Measurements from ENCODE around the gene LIME1. TPM values are rescaled to one million over a fixed set of nuclear protein-coding genes. Genes with fewer than 3 reads are reported as not detected.
A peak's percentile ranks its signal among the peaks of the same experiment; 100 is the strongest.

The LIME1 gene
- total RNA-seq, 1 donor: 2.9 TPM

DNA sequence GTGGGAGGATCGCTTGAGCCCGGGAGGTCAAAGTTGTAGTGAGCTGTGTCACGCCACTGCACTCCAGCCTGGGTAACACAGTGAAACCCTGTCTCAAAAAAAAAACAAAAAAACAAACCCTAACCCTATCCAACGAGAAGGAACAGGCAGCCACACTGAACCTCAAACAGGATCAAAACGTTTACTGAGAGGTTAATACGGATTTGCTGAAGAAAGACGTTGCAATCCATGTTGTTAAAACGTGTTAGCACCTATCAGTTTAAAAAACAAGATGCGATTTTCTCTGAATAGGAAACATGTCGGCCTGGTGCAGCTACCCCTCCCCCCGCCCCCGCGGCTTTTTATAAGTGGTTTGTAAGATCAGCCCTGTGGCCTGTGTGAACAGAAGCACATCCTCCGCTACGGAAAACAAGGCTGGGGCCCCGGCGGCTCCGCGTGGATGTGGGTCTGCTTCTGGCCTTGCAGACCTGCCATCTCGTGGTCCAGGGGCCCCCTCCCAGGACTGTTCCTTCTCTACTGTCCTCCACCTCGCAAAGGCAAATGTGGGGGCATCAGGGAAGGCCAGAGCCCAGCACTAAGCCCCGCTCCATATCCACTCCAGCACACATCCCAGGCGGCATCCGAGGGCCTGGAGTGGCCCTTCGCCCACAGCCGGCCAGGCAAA, 14.5 kb downstream of the LIME1 start:
- TF ChIP-seq, protein P1, sequence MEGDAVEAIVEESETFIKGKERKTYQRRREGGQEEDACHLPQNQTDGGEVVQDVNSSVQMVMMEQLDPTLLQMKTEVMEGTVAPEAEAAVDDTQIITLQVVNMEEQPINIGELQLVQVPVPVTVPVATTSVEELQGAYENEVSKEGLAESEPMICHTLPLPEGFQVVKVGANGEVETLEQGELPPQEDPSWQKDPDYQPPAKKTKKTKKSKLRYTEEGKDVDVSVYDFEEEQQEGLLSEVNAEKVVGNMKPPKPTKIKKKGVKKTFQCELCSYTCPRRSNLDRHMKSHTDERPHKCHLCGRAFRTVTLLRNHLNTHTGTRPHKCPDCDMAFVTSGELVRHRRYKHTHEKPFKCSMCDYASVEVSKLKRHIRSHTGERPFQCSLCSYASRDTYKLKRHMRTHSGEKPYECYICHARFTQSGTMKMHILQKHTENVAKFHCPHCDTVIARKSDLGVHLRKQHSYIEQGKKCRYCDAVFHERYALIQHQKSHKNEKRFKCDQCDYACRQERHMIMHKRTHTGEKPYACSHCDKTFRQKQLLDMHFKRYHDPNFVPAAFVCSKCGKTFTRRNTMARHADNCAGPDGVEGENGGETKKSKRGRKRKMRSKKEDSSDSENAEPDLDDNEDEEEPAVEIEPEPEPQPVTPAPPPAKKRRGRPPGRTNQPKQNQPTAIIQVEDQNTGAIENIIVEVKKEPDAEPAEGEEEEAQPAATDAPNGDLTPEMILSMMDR (IDR thresholded peaks at IDR 0.05; ENCODE audit: extremely low read depth, low read depth, low read length): no peak
- H4K20me1 ChIP-seq (ENCODE audit: insufficient read depth, low read length): no peaks in the 10 kb centered on the region
- no peak overlapping the region for H2AFZ ChIP-seq (ENCODE audit: low read length)

DNA sequence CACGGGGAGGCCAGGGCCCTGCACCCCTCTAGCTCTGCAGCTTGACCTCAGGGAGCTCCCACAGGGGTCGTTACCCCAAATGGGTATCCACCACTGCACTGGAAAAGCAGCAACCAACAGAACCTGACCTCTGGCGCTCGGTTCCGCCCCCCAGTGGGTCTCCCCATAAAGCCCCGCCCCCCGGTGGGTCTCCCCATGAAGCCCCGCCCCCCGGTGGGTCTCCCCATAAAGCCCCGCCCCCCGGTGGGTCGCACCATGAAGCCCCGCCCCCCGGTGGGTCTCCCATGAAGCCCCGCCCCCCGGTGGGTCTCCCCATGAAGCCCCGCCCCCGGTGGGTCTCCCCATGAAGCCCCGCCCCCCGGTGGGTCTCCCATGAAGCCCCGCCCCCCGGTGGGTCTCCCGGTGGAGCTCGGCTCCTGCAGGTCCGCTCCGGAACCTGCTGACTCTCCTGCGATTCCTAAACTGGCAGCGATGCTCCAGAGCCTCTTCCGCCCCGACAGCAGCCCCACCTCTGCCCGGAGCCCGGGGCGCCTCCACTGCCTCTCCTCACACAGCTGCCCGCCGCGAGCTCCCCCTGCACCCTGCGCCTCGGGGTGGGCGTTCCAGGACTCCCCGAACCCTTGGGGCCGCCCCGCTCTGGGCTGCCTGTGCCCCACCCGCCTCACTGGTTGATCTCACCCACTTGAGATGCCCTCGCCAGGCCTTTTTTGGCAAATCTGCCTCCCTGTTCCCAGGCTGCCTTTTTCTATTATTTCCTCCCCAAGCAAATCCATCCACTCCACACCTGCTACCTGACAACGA, 15.2 kb downstream of the LIME1 start:
- no peak overlapping the region for H3K27ac ChIP-seq (ENCODE audit: low read depth, low read length)
- TF ChIP-seq, protein P1 (IDR thresholded peaks at IDR 0.05; ENCODE audit: extremely low read depth, low read depth, low read length): no peak
- no peak overlapping the region for H2AFZ ChIP-seq (ENCODE audit: low read length)
- H3K4me1 ChIP-seq (ENCODE audit: insufficient read depth, low read length): no peaks in the 10 kb centered on the region
- DNase-seq (ENCODE audit: insufficient read length, low spot score, missing footprints): peak; percentile 73
- H3K27me3 ChIP-seq (ENCODE audit: insufficient read depth, low read length): no peaks in the 10 kb centered on the region
- H3K79me2 ChIP-seq (ENCODE audit: insufficient read depth, low read length): no peaks in the 10 kb centered on the region
- H3K4me3 ChIP-seq (ENCODE audit: insufficient read depth, low read length): no peak overlapping the region
- H4K20me1 ChIP-seq (ENCODE audit: insufficient read depth, low read length): no peaks in the 10 kb centered on the region
- H3K36me3 ChIP-seq (ENCODE audit: insufficient read depth, low read length): no peaks in the 10 kb centered on the region
- no peak overlapping the region for H3K4me2 ChIP-seq (ENCODE audit: insufficient read depth, low read length)
- H3K9me3 ChIP-seq (ENCODE audit: low read depth, low read length): no peaks in the 10 kb centered on the region

More for the DNA sequence above, 14.5 kb downstream of the LIME1 start:
- no peak overlapping the region for H3K4me2 ChIP-seq (ENCODE audit: insufficient read depth, low read length)
- H3K27ac ChIP-seq (ENCODE audit: low read depth, low read length): no peak overlapping the region
- no peaks in the 10 kb centered on the region for H3K36me3 ChIP-seq (ENCODE audit: insufficient read depth, low read length)
- no peaks in the 10 kb centered on the region for H3K79me2 ChIP-seq (ENCODE audit: insufficient read depth, low read length)
- H3K4me3 ChIP-seq (ENCODE audit: insufficient read depth, low read length): no peak overlapping the region
- H3K27me3 ChIP-seq (ENCODE audit: insufficient read depth, low read length): no peaks in the 10 kb centered on the region
- peak; percentile 57 for DNase-seq (ENCODE audit: insufficient read length, low spot score, missing footprints)
- H3K9me3 ChIP-seq (ENCODE audit: low read depth, low read length): no peaks in the 10 kb centered on the region
- H3K4me1 ChIP-seq (ENCODE audit: insufficient read depth, low read length): no peaks in the 10 kb centered on the region

- Histone ChIP-seq H3K4me2 (ENCODE audit: insufficient read depth, low read length) (no peak overlapping the region), H2AFZ (ENCODE audit: low read length) (no peak overlapping the region), H3K27ac (ENCODE audit: low read depth, low read length) (no peak overlapping the region), H4K20me1 (ENCODE audit: insufficient read depth, low read length) (no peaks in the 10 kb centered on the region), H3K27me3 (ENCODE audit: insufficient read depth, low read length) (no peaks in the 10 kb centered on the region), H3K4me3 (ENCODE audit: insufficient read depth, low read length) (no peak overlapping the region), H3K79me2 (ENCODE audit: insufficient read depth, low read length) (no peaks in the 10 kb centered on the region), H3K36me3 (ENCODE audit: insufficient read depth, low read length) (no peaks in the 10 kb centered on the region), H3K9me3 (ENCODE audit: low read depth, low read length) (no peaks in the 10 kb centered on the region), H3K4me1 (ENCODE audit: insufficient read depth, low read length) (no peaks in the 10 kb centered on the region)
- peak; percentile 63 for DNase-seq (ENCODE audit: insufficient read length, low spot score, missing footprints)
- TF ChIP-seq, protein P1 (IDR thresholded peaks at IDR 0.05; ENCODE audit: extremely low read depth, low read depth, low read length): no peak
These were observed 16.1 kb downstream of the LIME1 start for GRCh38 chr20:63752411-63753101.

GRCh38 chr20:63753381-63753780, 16.9 kb downstream of the LIME1 start:
- no peaks in the 10 kb centered on the region for H3K36me3 ChIP-seq (ENCODE audit: insufficient read depth, low read length)
- no peak overlapping the region for H3K4me3 ChIP-seq (ENCODE audit: insufficient read depth, low read length)
- no peaks in the 10 kb centered on the region for H4K20me1 ChIP-seq (ENCODE audit: insufficient read depth, low read length)
- peak; percentile 67 for DNase-seq (ENCODE audit: insufficient read length, low spot score, missing footprints)
- no peaks in the 10 kb centered on the region for H3K79me2 ChIP-seq (ENCODE audit: insufficient read depth, low read length)
- no peak overlapping the region for H3K4me2 ChIP-seq (ENCODE audit: insufficient read depth, low read length)
- H3K4me1 ChIP-seq (ENCODE audit: insufficient read depth, low read length): no peaks in the 10 kb centered on the region
- no peak overlapping the region for H3K27ac ChIP-seq (ENCODE audit: low read depth, low read length)
- no peaks in the 10 kb centered on the region for H3K27me3 ChIP-seq (ENCODE audit: insufficient read depth, low read length)
- no peak overlapping the region for H2AFZ ChIP-seq (ENCODE audit: low read length)
- TF ChIP-seq, protein P1 (IDR thresholded peaks at IDR 0.05; ENCODE audit: extremely low read depth, low read depth, low read length): no peak
- H3K9me3 ChIP-seq (ENCODE audit: low read depth, low read length): no peaks in the 10 kb centered on the region

All from osteoblast (primary cell).